ENCODE results near the gene DCXR. TPM values are rescaled to one million over a fixed set of nuclear protein-coding genes. Genes with fewer than 3 reads are reported as not detected.

DCXR gene
- total RNA-seq, 4 donors from 2014 or later: 23.8 to 125 (median 67.5) TPM

- H3K4me1 ChIP-seq: peaks cover 0 to 19% of the 10 kb centered on the region in 2 donors
- no peak overlapping the region for H3K4me3 ChIP-seq
- TF ChIP-seq, protein P1, sequence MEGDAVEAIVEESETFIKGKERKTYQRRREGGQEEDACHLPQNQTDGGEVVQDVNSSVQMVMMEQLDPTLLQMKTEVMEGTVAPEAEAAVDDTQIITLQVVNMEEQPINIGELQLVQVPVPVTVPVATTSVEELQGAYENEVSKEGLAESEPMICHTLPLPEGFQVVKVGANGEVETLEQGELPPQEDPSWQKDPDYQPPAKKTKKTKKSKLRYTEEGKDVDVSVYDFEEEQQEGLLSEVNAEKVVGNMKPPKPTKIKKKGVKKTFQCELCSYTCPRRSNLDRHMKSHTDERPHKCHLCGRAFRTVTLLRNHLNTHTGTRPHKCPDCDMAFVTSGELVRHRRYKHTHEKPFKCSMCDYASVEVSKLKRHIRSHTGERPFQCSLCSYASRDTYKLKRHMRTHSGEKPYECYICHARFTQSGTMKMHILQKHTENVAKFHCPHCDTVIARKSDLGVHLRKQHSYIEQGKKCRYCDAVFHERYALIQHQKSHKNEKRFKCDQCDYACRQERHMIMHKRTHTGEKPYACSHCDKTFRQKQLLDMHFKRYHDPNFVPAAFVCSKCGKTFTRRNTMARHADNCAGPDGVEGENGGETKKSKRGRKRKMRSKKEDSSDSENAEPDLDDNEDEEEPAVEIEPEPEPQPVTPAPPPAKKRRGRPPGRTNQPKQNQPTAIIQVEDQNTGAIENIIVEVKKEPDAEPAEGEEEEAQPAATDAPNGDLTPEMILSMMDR (IDR thresholded peaks at IDR 0.05): no peak
- TF ChIP-seq POLR2A (IDR thresholded peaks at IDR 0.05): no peak
- no peak for DNase-seq
- H3K9me3 ChIP-seq: no peaks in the 10 kb centered on the region
- H3K27ac ChIP-seq: no peak overlapping the region
- no peaks in the 10 kb centered on the region for H3K27me3 ChIP-seq
- H3K36me3 ChIP-seq: no peaks in the 10 kb centered on the region
- intact Hi-C loops (cut with DNase I; ENCODE audit: low total_unique reads): loop anchor here (5.0 kb wide), 1 partner anchor 57 kb away; the partner anchor contains the start of gene NOTUM
Observed at GRCh38 chr17:82018989-82019689, 18.4 kb downstream of the DCXR start.

DNA sequence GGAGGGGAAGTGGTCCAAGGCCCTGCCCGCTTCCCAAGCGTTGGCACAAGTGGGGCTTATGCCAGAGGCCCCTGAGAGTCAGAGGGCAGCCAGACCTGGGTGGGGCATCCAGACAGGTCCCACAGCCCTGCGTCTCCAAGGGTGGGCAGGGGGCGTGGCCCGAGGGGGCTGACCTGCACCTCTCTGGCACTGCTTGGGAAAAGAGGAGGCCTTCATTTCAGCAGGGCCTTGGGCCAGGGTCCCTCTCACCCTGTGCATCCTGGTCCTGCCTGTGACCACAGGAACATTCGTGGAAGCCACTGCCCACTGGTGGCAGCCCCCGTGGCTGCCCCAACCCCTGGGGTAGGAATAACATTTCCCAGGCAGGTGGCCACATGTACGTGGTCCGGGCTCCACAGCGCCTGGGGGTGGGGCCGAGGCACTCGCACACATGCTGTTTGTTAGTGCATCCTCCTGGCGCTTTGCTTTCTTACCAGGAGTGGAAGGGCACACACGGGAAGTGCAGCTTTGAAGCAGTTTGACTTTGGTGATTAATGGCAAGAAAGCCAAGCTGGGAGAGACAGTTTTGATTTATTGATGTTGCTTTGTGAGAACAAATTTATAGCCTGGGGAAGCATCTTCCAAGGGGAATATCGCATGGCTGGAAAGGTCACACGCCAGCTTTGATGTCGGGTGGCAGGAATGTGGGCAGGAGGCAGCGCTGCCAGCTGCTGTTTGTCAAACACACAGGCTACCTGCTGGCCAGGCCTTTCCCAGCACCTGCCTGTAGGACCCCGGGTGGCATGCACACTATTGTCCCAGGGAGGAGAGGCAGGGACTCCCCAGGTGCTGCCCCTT, 19.1 kb downstream of the DCXR start:
- Histone ChIP-seq H3K9me3 (no peaks in the 10 kb centered on the region), H3K36me3 (no peaks in the 10 kb centered on the region), H3K4me1 (peaks cover 0 to 12% of the 10 kb centered on the region in 2 donors), H3K4me3 (no peak overlapping the region), H3K27me3 (no peaks in the 10 kb centered on the region), H3K27ac (no peak overlapping the region)
- intact Hi-C loops (cut with DNase I; ENCODE audit: low total_unique reads): loop anchor here (5.0 kb wide), 1 partner anchor 56 kb away; the partner anchor contains the start of gene NOTUM
- DNase-seq: no peak
- TF ChIP-seq, protein P1 (IDR thresholded peaks at IDR 0.05): no peak
- no peak for TF ChIP-seq POLR2A (IDR thresholded peaks at IDR 0.05)

GRCh38 chr17:82017612-82018151, 19.8 kb downstream of the DCXR start:
- peaks cover 0 to 12% of the 10 kb centered on the region in 2 donors for H3K4me1 ChIP-seq
- H3K9me3 ChIP-seq: no peaks in the 10 kb centered on the region
- no peak overlapping the region for H3K4me3 ChIP-seq
- H3K27ac ChIP-seq: no peak overlapping the region
- no peaks in the 10 kb centered on the region for H3K27me3 ChIP-seq
- no peaks in the 10 kb centered on the region for H3K36me3 ChIP-seq
- DNase-seq: no peak
- intact Hi-C loops (cut with DNase I; ENCODE audit: low total_unique reads): loop anchor here (5.0 kb wide), 1 partner anchor 55 kb away; the partner anchor contains the start of gene NOTUM
- TF ChIP-seq, protein P1 (IDR thresholded peaks at IDR 0.05): no peak
- no peak for TF ChIP-seq POLR2A (IDR thresholded peaks at IDR 0.05)

DNA sequence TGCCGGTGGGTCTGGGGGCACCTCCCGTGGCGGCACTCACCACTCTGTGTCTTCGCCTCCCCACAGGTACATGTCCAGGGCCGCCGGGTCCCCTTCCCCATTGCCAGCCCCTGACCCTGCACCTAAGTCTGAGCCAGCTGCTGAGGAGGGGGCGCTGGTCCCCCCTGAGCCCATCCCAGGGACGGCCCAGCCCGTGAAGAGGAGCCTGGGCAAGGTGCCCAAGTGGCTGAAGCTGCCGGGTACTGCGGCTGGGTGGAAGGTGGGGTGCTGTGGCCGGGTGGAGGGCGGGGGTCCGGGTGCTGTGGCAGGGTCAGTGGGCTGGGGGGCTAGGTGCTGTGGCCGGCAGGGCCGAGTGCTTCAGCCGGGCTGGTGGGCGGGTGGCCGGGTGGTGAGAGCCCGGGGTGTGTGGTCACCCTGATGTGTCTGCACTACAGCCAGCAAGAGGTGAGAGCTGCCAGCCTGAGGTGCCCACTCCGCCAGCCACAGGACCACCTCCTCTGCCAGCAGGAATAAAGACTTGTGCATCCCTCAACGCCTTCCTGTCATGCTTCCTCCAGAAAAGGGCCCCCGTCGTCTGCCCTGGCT, 20.5 kb downstream of the DCXR start:
- H3K27ac ChIP-seq: no peak overlapping the region
- no peaks in the 10 kb centered on the region for H3K9me3 ChIP-seq
- TF ChIP-seq POLR2A (IDR thresholded peaks at IDR 0.05): no peak
- TF ChIP-seq, protein P1 (IDR thresholded peaks at IDR 0.05): no peak
- DNase-seq: no peak
- H3K4me1 ChIP-seq: peaks cover 0 to 8% of the 10 kb centered on the region in 2 donors
- no peaks in the 10 kb centered on the region for H3K27me3 ChIP-seq
- no peak overlapping the region for H3K4me3 ChIP-seq
- intact Hi-C loops (cut with DNase I; ENCODE audit: low total_unique reads): loop anchor here (5.0 kb wide), 1 partner anchor 55 kb away; the partner anchor contains the start of gene NOTUM
- H3K36me3 ChIP-seq: no peaks in the 10 kb centered on the region
